Central memory CD4-positive, alpha-beta T cell (primary cell): Measurements from ENCODE around the gene BAIAP3.
A peak's percentile ranks its signal among the peaks of the same experiment; 100 is the strongest.

Source experiments
- DNase-seq: peaks from one replicate; pipeline ENCODE4 v3.0.0; 2022

The BAIAP3 gene

DNA sequence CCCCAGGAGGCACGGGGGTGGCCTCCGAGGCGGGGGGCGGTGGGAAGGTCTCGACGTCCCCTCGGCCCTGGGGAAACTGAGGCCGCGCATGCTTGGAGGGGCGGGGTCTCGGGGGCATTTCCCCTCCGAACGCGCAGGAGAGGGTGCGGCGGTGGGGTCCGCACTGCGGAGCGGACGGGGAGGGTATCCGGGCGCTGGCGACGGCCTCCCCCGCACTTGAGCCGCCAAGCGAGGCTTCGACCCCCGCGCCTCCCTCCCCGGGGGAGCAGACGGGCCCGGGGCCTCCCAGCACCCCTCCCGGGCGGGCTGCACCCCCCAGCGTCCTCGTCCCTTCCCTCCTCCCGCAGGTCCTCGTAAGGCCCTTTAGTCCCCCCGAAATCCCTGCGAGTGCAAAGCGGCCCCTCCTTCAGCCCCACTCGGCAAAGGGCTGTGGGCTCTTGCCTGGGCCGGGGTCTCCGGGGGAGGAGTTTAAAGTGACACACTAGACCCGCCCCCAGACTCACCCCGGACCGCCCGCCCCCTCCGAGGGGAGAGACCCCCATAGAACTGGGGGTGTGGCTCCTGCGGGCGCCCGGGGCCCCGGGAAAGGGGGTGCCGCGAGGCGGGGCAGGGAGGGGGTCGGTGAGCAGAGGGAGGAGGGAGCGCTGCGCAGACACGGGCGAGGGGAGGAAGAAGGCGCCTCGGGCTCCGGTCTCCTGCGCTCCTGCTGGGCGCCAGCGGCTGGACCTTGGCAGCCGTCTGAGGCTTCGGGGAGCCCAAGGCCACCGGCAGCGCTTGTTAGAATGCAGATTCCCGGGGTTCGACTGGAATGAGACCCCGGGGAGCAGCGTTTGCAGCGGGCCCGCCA lies 632 bp downstream of the BAIAP3 start:
- DNase-seq: no peak

GRCh38 chr16:1334739-1335138 lies 1.3 kb downstream of the BAIAP3 start:
- DNase-seq: no peak

- no peak for DNase-seq
These were observed 1.9 kb downstream of the BAIAP3 start for GRCh38 chr16:1335211-1335971.

- DNase-seq: no peak
These were observed 2.6 kb downstream of the BAIAP3 start for GRCh38 chr16:1335996-1336395.

GRCh38 chr16:1336619-1337018 lies 3.2 kb downstream of the BAIAP3 start:
- DNase-seq: no peak

- DNase-seq: no peak
These were observed 4.0 kb downstream of the BAIAP3 start for GRCh38 chr16:1337486-1337885.

DNA sequence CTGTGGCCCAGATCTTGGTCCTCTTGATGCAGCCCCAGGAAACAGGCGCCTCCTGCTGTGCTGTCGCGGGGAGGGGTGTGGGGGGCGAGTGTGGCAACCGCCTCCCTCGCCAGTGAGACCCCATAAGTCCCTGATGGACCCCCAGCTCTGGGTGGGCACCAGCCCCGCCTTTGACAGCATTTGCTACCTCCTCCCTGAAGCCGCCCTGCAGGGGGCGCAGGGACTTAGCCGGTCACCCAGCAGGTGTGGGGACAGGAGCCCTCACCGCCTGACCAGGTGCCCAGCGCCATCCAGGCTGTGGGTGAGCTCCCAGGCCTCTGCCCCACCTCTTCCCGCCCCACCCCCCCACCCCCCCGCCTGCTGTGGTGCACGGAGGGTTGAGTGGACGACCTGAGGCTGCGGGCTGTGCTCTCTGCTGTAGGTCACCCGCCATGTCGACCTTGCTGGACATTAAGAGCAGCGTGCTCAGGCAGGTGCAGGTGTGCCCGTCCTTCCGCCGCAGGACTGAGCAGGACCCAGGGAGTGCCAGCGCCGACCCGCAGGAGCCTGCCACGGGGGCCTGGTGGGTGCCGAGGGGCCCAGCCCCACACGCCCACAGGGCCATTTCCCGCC lies 4.8 kb downstream of the BAIAP3 start:
- DNase-seq: no peak

GRCh38 chr16:1338855-1339675 lies 5.6 kb downstream of the BAIAP3 start:
- no peak for DNase-seq

- no peak for DNase-seq
These were observed 7.5 kb downstream of the BAIAP3 start for GRCh38 chr16:1340730-1341494.

GRCh38 chr16:1341495-1342420 lies 8.3 kb downstream of the BAIAP3 start:
- DNase-seq: no peak

DNA sequence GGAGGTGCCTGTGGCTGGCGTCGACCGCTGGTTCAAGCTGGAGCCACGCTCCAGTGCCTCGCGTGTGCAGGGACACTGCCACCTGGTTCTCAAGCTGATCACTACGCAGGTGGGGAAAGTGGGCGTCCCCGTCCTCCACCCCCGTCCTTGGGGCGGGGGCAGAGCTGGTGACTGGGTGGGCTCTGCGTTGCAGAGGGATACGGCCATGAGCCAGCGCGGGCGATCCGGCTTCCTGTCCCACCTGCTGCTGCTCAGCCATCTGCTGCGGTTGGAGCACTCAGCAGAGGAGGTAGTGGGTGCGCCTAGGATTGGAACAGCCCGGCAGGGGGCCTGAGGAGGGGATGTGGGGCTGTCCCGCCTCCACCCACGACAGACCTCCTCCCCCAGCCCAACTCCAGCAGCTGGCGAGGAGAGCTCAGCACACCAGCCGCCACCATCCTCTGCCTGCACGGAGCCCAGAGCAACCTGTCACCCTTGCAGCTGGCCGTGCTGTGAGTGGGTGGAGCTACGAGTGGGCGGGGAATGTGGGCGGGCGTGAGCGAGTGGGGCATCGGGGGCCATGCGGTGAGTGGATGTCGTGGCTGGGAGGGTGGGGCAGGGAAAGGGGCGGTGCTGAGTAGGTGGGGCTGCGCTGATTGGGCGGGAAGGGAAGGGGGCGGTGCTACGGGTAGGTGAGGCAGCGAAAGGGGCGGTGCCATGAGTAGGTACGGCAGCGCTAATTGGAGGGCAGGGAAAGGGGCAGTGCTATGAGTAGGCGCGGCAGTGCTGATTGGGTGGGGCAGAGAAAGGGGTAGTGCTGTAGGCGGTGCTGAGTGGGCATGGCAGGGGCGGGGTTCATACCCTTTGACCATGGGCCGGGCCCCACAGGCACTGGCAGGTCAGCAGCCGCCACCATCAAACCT lies 9.3 kb downstream of the BAIAP3 start:
- DNase-seq: peak; percentile 94

DNA sequence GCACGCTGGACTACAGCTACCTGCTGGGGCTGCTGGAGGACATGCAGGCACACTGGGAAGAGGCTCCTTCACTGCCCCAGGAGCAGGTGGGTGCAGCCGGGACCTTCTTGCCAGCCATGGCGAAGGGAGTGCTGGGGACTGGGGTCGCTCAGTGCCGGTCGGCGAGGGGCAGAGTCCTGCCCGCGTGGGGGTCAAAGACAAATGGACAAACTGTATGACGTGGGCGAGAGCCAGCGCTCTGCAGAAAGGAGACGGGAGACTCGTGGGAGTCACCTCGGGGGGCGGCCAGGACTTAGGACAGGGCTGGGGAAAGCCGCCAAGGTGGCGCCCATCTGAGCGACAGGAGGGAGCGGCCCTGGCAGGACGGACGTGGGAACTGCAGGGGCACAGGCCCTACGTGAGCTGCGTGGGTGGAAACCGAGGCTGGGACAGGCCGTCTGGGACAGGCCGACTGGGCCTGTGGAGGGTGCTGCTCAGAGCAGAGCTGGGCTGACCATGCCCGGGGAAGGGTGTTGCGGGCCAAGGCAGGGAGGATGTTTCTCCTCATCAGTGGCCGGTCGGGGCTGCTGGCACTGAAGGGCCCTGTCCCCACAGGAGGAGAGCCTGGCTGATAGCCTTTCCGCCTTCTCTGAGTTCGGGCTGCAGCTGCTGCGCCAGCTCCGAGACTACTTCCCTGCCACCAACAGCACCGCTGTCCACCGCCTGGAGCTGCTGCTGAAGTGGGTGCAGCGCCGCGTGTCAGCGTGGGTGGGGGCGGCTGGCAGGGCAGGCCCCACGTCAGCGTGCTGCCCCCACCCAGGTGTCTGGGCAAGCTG lies 10.2 kb downstream of the BAIAP3 start:
- DNase-seq: no peak

GRCh38 chr16:1344499-1344898 lies 11.1 kb downstream of the BAIAP3 start:
- DNase-seq: no peak

GRCh38 chr16:1345087-1345486 lies 11.6 kb downstream of the BAIAP3 start:
- no peak for DNase-seq

GRCh38 chr16:1345651-1346421 lies 12.4 kb downstream of the BAIAP3 start:
- DNase-seq: no peak

- no peak for DNase-seq
These were observed 13.2 kb downstream of the BAIAP3 start for GRCh38 chr16:1346422-1347285.

DNA sequence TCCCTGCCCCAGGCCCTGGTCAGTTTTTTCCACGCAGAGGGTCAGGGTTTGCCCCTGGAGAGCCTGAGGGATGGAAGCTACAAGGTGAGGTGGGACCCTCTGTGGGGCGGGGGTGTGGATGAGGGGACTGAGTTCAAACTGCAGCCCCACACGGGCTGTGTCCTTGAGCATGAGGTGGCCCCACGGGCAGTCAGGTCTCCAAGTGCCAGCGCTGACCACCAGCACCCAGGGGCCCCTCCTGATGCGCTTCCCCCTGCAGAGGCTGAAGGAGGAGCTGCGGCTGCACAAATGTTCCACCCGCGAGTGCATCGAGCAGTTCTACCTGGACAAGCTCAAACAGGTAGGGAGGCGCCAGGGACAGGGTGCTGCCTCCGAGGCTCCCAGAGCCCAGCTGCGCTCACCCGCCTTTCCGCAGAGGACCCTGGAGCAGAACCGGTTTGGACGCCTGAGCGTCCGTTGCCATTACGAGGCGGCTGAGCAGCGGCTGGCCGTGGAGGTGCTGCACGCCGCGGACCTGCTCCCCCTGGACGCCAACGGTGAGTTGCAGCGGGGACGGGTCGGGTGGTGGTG lies 13.9 kb downstream of the BAIAP3 start:
- DNase-seq: no peak
